Measurements from ENCODE around the gene NEUROG1.

DNA sequence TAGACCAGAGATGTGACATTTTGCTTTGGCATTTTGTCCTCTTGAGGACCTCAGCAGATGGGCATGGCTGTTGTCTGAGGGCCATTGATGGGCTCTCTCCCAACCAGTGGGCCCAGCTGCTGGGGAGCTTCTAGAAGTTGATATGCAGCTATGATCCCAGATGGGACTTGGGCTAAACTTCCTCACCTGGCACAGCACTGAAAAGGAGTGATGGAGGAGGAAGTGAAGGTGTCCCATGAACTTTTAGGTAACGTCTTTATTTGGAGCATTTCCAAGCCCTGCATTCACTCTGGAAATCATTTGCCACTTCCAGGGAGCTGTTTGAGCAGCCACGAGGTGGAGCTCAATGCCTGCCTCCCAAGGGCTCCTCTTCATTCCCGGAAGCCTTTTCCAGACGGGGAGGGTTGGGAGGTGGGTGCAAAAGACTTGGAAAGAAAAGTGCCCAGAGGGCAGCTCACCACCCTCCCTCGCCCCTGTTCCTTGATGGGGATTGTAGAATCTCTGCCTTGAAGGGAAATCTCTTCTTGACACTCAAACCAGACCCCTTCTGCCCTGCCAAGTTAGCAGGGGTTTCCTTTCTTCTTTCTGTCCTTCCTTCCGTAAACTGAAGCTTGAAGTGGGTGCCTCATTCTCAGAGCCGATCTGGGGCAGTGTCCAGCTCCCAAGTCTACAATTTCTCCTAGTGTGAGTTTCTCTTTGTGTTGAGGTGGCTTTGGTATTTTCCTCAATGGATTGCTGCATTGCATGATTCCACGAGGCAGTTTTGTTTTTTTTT, 18.1 kb upstream of the NEUROG1 start:
- TF ChIP-seq EZH2 (IDR thresholded peaks at IDR 0.05; ENCODE audit: borderline replicate concordance, low read length): no peak
- TF ChIP-seq, protein P1, sequence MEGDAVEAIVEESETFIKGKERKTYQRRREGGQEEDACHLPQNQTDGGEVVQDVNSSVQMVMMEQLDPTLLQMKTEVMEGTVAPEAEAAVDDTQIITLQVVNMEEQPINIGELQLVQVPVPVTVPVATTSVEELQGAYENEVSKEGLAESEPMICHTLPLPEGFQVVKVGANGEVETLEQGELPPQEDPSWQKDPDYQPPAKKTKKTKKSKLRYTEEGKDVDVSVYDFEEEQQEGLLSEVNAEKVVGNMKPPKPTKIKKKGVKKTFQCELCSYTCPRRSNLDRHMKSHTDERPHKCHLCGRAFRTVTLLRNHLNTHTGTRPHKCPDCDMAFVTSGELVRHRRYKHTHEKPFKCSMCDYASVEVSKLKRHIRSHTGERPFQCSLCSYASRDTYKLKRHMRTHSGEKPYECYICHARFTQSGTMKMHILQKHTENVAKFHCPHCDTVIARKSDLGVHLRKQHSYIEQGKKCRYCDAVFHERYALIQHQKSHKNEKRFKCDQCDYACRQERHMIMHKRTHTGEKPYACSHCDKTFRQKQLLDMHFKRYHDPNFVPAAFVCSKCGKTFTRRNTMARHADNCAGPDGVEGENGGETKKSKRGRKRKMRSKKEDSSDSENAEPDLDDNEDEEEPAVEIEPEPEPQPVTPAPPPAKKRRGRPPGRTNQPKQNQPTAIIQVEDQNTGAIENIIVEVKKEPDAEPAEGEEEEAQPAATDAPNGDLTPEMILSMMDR (IDR thresholded peaks at IDR 0.05; ENCODE audit: low read length): no peak
